SK-N-SH treated with all-trans-retinoic acid at 6 μM for 48 hours (cell line): ENCODE data around the gene NNAT.

Experiments
- ATAC-seq: fragments of 200-7000 bp; cut with Tn5 transposase; 3 replicates; pipeline ENCODE4 v1.9.1; 2020; ENCODE audit warnings: mild to moderate bottlenecking, moderate library complexity
- BACH2 ChIP-seq: fragments of 250-450 bp; sonication (Bioruptor Pico); IDR thresholded peaks from 2 replicates; pipeline ENCODE4 v1.9.0; 2021; ENCODE audit warnings: mild to moderate bottlenecking, borderline replicate concordance
- CREB5 ChIP-seq: fragments of 250-450 bp; sonication (Bioruptor Pico); IDR thresholded peaks from 2 replicates; pipeline ENCODE4 v1.5.1; 2020; ENCODE audit warnings: low read depth, mild to moderate bottlenecking, moderate library complexity
- CSDC2 ChIP-seq: fragments of 250-450 bp; sonication (Bioruptor Pico); IDR thresholded peaks from 2 replicates; pipeline ENCODE4 v1.5.0; 2020; ENCODE audit warnings: mild to moderate bottlenecking, moderate library complexity
- CSRNP3 ChIP-seq: fragments of 250-450 bp; sonication (Bioruptor Pico); IDR thresholded peaks from 2 replicates; pipeline ENCODE4 v1.5.1; 2021; ENCODE audit warnings: mild to moderate bottlenecking, moderate library complexity
- ESRRG ChIP-seq: fragments of 250-450 bp; sonication (Bioruptor Pico); IDR thresholded peaks from 2 replicates; pipeline ENCODE4 v1.6.1; 2021; ENCODE audit warnings: mild to moderate bottlenecking
- GLIS3 ChIP-seq: fragments of 250-450 bp; sonication (Bioruptor Pico); IDR thresholded peaks from 2 replicates; pipeline ENCODE4 v1.5.0; 2020; ENCODE audit warnings: mild to moderate bottlenecking, moderate library complexity
- OSR1 ChIP-seq: fragments of 250-450 bp; sonication (Bioruptor Pico); IDR thresholded peaks from 2 replicates; pipeline ENCODE4 v1.8.0; 2022; ENCODE audit warnings: moderate library complexity, mild to moderate bottlenecking, inconsistent platforms
- PATZ1 ChIP-seq: fragments of 250-450 bp; sonication (Bioruptor Pico); IDR thresholded peaks from 2 replicates; pipeline ENCODE4 v1.8.0; 2020; ENCODE audit warnings: mild to moderate bottlenecking, moderate library complexity, borderline replicate concordance
- POU6F1 ChIP-seq: fragments of 250-450 bp; sonication (Bioruptor Pico); IDR thresholded peaks from 2 replicates; pipeline ENCODE4 v1.8.0; 2021; ENCODE audit warnings: low read depth, mild to moderate bottlenecking, moderate library complexity, borderline replicate concordance
- SNAI2 ChIP-seq: fragments of 250-450 bp; sonication (Bioruptor Pico); IDR thresholded peaks from 2 replicates; pipeline ENCODE4 v1.5.0; 2020; ENCODE audit warnings: mild to moderate bottlenecking, moderate library complexity
- TCF4 ChIP-seq: fragments of 250-450 bp; sonication (Bioruptor Pico); IDR thresholded peaks from 2 replicates; pipeline ENCODE4 v1.8.0; 2021; ENCODE audit warnings: mild to moderate bottlenecking, moderate library complexity, borderline replicate concordance
- TOX ChIP-seq: fragments of 250-450 bp; sonication (Bioruptor Pico); IDR thresholded peaks from 2 replicates; pipeline ENCODE4 v1.8.0; 2021; ENCODE audit warnings: mild to moderate bottlenecking, moderate library complexity, borderline replicate concordance
- TSHZ2 ChIP-seq: fragments of 250-450 bp; sonication (Bioruptor Pico); IDR thresholded peaks from 2 replicates; pipeline ENCODE4 v1.5.0; 2020; ENCODE audit warnings: mild to moderate bottlenecking, moderate library complexity
- ZFP3 ChIP-seq: fragments of 250-450 bp; sonication (Bioruptor Pico); IDR thresholded peaks from 2 replicates; pipeline ENCODE4 v1.5.0; 2020; ENCODE audit warnings: mild to moderate bottlenecking, moderate library complexity
- ZFP30 ChIP-seq: fragments of 450-650 bp; formaldehyde crosslinking; IDR thresholded peaks from 2 replicates; pipeline ENCODE4 v1.5.0; 2022; ENCODE audit warnings: mild to moderate bottlenecking, moderate library complexity
- ZNF565 ChIP-seq: fragments of 450-650 bp; formaldehyde crosslinking; conservative IDR thresholded peaks from 2 replicates; pipeline ENCODE4 v1.5.0; 2020; ENCODE audit warnings: low read depth, mild to moderate bottlenecking, moderate library complexity
- ZNF70 ChIP-seq: fragments of 450-650 bp; formaldehyde crosslinking; IDR thresholded peaks from 2 replicates; pipeline ENCODE4 v1.5.0; 2020; ENCODE audit warnings: mild to moderate bottlenecking, moderate library complexity
- ZNF8 ChIP-seq: fragments of 450-650 bp; formaldehyde crosslinking; IDR thresholded peaks from 2 replicates; pipeline ENCODE4 v1.5.0; 2020; ENCODE audit warnings: mild to moderate bottlenecking, moderate library complexity

NNAT gene

GRCh38 chr20:37559312-37560027 lies 38.4 kb downstream of the NNAT start:
- no peak for TF ChIP-seq ZNF70 (CRISPR knock-in tag)
- no peak for TF ChIP-seq ZFP3 (CRISPR knock-in tag)
- no peak for TF ChIP-seq SNAI2 (CRISPR knock-in tag)
- no peak for TF ChIP-seq ZNF565 (CRISPR knock-in tag)
- no peak for TF ChIP-seq OSR1 (CRISPR knock-in tag)
- TF ChIP-seq, all 23 proteins: peak for 0
- ATAC-seq, result no peak

GRCh38 chr20:37560629-37561028 lies 39.6 kb downstream of the NNAT start:
- ATAC-seq, result no peak
- TF ChIP-seq GLIS3 (CRISPR knock-in tag) (no peak), ESRRG (CRISPR knock-in tag) (no peak), TOX (CRISPR knock-in tag) (no peak), CREB5 (no peak), TCF4 (no peak), CSDC2 (CRISPR knock-in tag) (no peak), CSRNP3 (no peak), PATZ1 (CRISPR knock-in tag) (no peak), BACH2 (CRISPR knock-in tag) (no peak), TSHZ2 (no peak), ZNF8 (CRISPR knock-in tag) (no peak), SNAI2 (CRISPR knock-in tag) (no peak), POU6F1 (CRISPR knock-in tag) (no peak)

GRCh38 chr20:37562695-37563480 lies 41.8 kb downstream of the NNAT start:
- no peak for TF ChIP-seq ZFP30 (CRISPR knock-in tag)
- no peak for TF ChIP-seq CREB5
- no peak for ATAC-seq
